K562 (cell line): ENCODE data around the gene CTRL. TPM values are rescaled to one million over a fixed set of nuclear protein-coding genes. Genes with fewer than 3 reads are reported as not detected.

ENCODE experiments used
- BDP1 ChIP-seq: IDR thresholded peaks from 3 replicates; pipeline ENCODE4 v1.6.1; 2011; ENCODE audit not compliant: insufficient read length, insufficient read depth
- CTCF ChIP-seq, 3 experiments: IDR thresholded peaks in 2 of 3; conservative IDR thresholded peaks in 1 of 3; 2 replicates each; pipeline ENCODE4 v1.5.1; 2011 to 2012; ENCODE audit warnings: low read length in 3 of 3, mild to moderate bottlenecking in 3 of 3, control low read depth in 2 of 3, improper control_type of control experiment in 1 of 3, inconsistent platforms in 1 of 3, low read depth in 1 of 3, mixed read lengths in 1 of 3, moderate library complexity in 1 of 3; ENCODE audit not compliant: insufficient read depth in 2 of 3
- E2F4 ChIP-seq: sonication (generic); formaldehyde crosslinking; IDR thresholded peaks from 2 replicates; pipeline ENCODE4 v1.8.0; 2022; ENCODE audit warnings: mild to moderate bottlenecking, low read depth, missing genetic modification reagents
- ELF4 ChIP-seq: fragments of 450-650 bp; formaldehyde crosslinking; IDR thresholded peaks from 2 replicates; pipeline ENCODE4 v1.4.0; 2022; ENCODE audit warnings: missing genetic modification characterization
- EP400 ChIP-seq: fragments of 450-650 bp; IDR thresholded peaks from 2 replicates; pipeline ENCODE4 v1.6.1; 2017; ENCODE audit warnings: antibody characterized with exemption, mild to moderate bottlenecking, moderate library complexity
- FOXK2 ChIP-seq, 2 experiments: fragments of 450-650 bp; IDR thresholded peaks in 1 of 2; conservative IDR thresholded peaks in 1 of 2; 2 replicates each; pipeline ENCODE4 v1.6.1; 2016; ENCODE audit warnings: low read depth in 2 of 2, mild to moderate bottlenecking in 1 of 2
- FUS ChIP-seq: fragments of 200-400 bp; formaldehyde crosslinking; optimal IDR thresholded peaks from 2 replicates; pipeline ENCODE3; 2017; ENCODE audit warnings: low read depth, low read length
- GTF3C2 ChIP-seq: IDR thresholded peaks from 3 replicates; pipeline ENCODE4 v1.6.1; 2011; ENCODE audit warnings: borderline replicate concordance, mild to moderate bottlenecking, moderate library complexity; ENCODE audit not compliant: insufficient read length; ENCODE audit errors: extremely low read depth
- HDAC6 ChIP-seq: IDR thresholded peaks from 2 replicates; pipeline ENCODE4 v1.6.1; 2012; ENCODE audit warnings: low read depth, mild to moderate bottlenecking, control low read depth, inconsistent platforms, low read length, moderate library complexity
- JUND ChIP-seq, 2 experiments: IDR thresholded peaks; 2 replicates in 1 of 2; 3 replicates in 1 of 2; pipeline ENCODE4 v1.6.1; 2011; ENCODE audit warnings: borderline replicate concordance in 2 of 2, low read depth in 2 of 2, low read length in 2 of 2, improper control_type of control experiment in 1 of 2, missing biosample characterization in 1 of 2, missing genetic modification characterization in 1 of 2, missing genetic modification reagents in 1 of 2
- KLF1 ChIP-seq: fragments of 450-650 bp; IDR thresholded peaks from 2 replicates; pipeline ENCODE4 v1.6.1; 2016; ENCODE audit warnings: missing genetic modification characterization, missing compliant biosample characterization
- POLR2AphosphoS5 ChIP-seq: IDR thresholded peaks from 2 replicates; pipeline ENCODE4 v1.6.1; 2011; ENCODE audit warnings: mild to moderate bottlenecking, low read depth, low read length, moderate library complexity; ENCODE audit not compliant: control insufficient read depth, insufficient read depth
- POLR2B ChIP-seq: fragments of 450-650 bp; IDR thresholded peaks from 2 replicates; pipeline ENCODE4 v1.6.1; 2018; ENCODE audit warnings: low read depth; ENCODE audit not compliant: partially characterized antibody
- RBM15 ChIP-seq: fragments of 200-400 bp; formaldehyde crosslinking; IDR thresholded peaks from 2 replicates; pipeline ENCODE4 v1.6.1; 2018; ENCODE audit warnings: mild to moderate bottlenecking, low read length, moderate library complexity; ENCODE audit not compliant: insufficient read depth
- RBM34 ChIP-seq: fragments of 200-400 bp; formaldehyde crosslinking; IDR thresholded peaks from 2 replicates; pipeline ENCODE4 v1.6.1; 2018; ENCODE audit warnings: low read length, borderline replicate concordance; ENCODE audit not compliant: insufficient read depth
- RHOXF2B ChIP-seq: fragments of 250-450 bp; sonication (Bioruptor Pico); conservative IDR thresholded peaks from 2 replicates; pipeline ENCODE4 v1.5.1; 2021
- TEAD1 ChIP-seq, 2 experiments: fragments of 450-650 bp in 1 of 2; sonication (generic) in 1 of 2; formaldehyde crosslinking; IDR thresholded peaks; 2 replicates each; pipeline versions ENCODE4 v1.4.0 to v1.8.0; 2020 to 2022; ENCODE audit warnings: mild to moderate bottlenecking in 2 of 2, missing genetic modification reagents in 1 of 2
- ZBTB7A ChIP-seq: IDR thresholded peaks from 2 replicates; pipeline ENCODE4 v1.6.1; 2011; ENCODE audit warnings: low read depth, mild to moderate bottlenecking, low read length, moderate library complexity, borderline replicate concordance; ENCODE audit not compliant: control insufficient read depth
- ZNF436 ChIP-seq: fragments of 250-450, 450-650 bp; sonication (Bioruptor Pico); formaldehyde crosslinking; IDR thresholded peaks from 2 replicates; pipeline ENCODE4 v1.7.0; 2020; ENCODE audit warnings: mild to moderate bottlenecking
- ZSCAN29 ChIP-seq: fragments of 450-650 bp; IDR thresholded peaks from 2 replicates; pipeline ENCODE4 v1.6.1; 2017
- polyA plus RNA-seq, 8 experiments: library from polyadenylated mRNA; depleted of rRNA in 4 of 8; stranded (reverse) in 5 of 8; unstranded in 3 of 8; fragments of >200 nt; fragmentation: Nextera tagmentation in 2 of 8; fragmentation: Illumina TruSeq in 1 of 8; extraction: Ambion mirVana in 2 of 8; extraction: Trizol in 1 of 8; gene quantifications; 2 replicates each; pipeline versions ENCODE4 v1.2.1 to v1.2.3, GENCODE V29; 2011 to 2014; ENCODE audit warnings: inconsistent platforms in 1 of 8, missing spikeins in 1 of 8
- total RNA-seq, 7 experiments: library from RNA; depleted of rRNA in 6 of 7; stranded (reverse); fragments of >200 nt in 6 of 7; fragmentation: Illumina TruSeq in 2 of 7; extraction: Trizol in 2 of 7; gene quantifications; 2 replicates each; pipeline versions ENCODE4 v1.2.1 to v1.2.3, GENCODE V29; 2011 to 2021; ENCODE audit warnings: low replicate concordance in 1 of 7

CTRL gene
- total and polyA plus RNA-seq, 9 of the 15 experiments (the other 6 are each of a cell fraction or from before 2014, with no cell fraction given): 1.4 to 5.6 (median 2.5) TPM

- TF ChIP-seq RBM15 (no peak), RBM34 (no peak), HDAC6 (no peak), CTCF (IDR thresholded peaks at IDR 0.05 in 2 of 3, conservative IDR thresholded peaks at IDR 0.05 in 1 of 3; ENCODE audit: insufficient read depth in 2 of 3, low read depth in 1 of 3, low read length in 3 of 3) (no peak; a peak in 1 of 6 replicates), TEAD1 (CRISPR knock-in tag; IDR thresholded peaks at IDR 0.05) (peak in 1 of 2 experiments; percentile 58; a peak in 2 of 4 replicates), BDP1 (no peak), ZNF436 (CRISPR knock-in tag) (no peak), KLF1 (tag) (peak; percentile 33; the same call in 1 of the 2 replicates), ZSCAN29 (peak; percentile 73), EP400 (peak; percentile 85), RHOXF2B (CRISPR knock-in tag) (no peak), E2F4 (CRISPR knock-in tag) (0 out of 2 replicates have a peak, but pooled peaks have one; percentile 49), ELF4 (peak; percentile 61; the same call in 1 of the 2 replicates), FOXK2 (conservative IDR thresholded peaks at IDR 0.05 in 1 of 2, IDR thresholded peaks at IDR 0.05 in 1 of 2; ENCODE audit: low read depth in 2 of 2) (peak in 1 of 2 experiments; percentile 59; a peak in 2 of 4 replicates), ZBTB7A (peak; percentile 78; the same call in 1 of the 2 replicates), POLR2B (peak; percentile 80), POLR2AphosphoS5 (peak; percentile 72), JUND (IDR thresholded peaks at IDR 0.05; ENCODE audit: borderline replicate concordance, low read depth, low read length) (peak; percentile 24; the same call in 1 of the 2 replicates), JUND (tag; IDR thresholded peaks at IDR 0.05; ENCODE audit: borderline replicate concordance, low read depth, low read length) (no peak), FUS (no peak), GTF3C2 (no peak)
Observed at GRCh38 chr16:67935402-67936123, 3.9 kb upstream of the CTRL start (continued).
